ENCODE data around the gene NTMT1.

NTMT1 gene

GRCh38 chr9:129631674-129632129 is 5.7 kb downstream of the NTMT1 start:
- Histone ChIP-seq H3K4me2 (ENCODE audit: low read length) (no peak overlapping the region), H3K27ac (ENCODE audit: low read length) (no peak overlapping the region), H3K36me3 (replicated peaks; ENCODE audit: low read depth, low read length) (peaks cover 44% of the 10 kb centered on the region), H3K9me3 (ENCODE audit: insufficient read depth, low read length) (no peaks in the 10 kb centered on the region), H3K79me2 (ENCODE audit: low read length) (peaks cover 79% of the 10 kb centered on the region), H3K27me3 (ENCODE audit: low read depth, low read length) (no peaks in the 10 kb centered on the region), H3K4me1 (ENCODE audit: low read length) (peaks cover 12% of the 10 kb centered on the region), H3K4me3 (ENCODE audit: low read length) (no peak overlapping the region), H4K20me1 (ENCODE audit: insufficient read depth, low read length) (peaks cover 78% of the 10 kb centered on the region), H3K9ac (ENCODE audit: low read length) (no peak overlapping the region), H2AFZ (ENCODE audit: low read depth, low read length) (no peak overlapping the region)
- TF ChIP-seq, protein P1, sequence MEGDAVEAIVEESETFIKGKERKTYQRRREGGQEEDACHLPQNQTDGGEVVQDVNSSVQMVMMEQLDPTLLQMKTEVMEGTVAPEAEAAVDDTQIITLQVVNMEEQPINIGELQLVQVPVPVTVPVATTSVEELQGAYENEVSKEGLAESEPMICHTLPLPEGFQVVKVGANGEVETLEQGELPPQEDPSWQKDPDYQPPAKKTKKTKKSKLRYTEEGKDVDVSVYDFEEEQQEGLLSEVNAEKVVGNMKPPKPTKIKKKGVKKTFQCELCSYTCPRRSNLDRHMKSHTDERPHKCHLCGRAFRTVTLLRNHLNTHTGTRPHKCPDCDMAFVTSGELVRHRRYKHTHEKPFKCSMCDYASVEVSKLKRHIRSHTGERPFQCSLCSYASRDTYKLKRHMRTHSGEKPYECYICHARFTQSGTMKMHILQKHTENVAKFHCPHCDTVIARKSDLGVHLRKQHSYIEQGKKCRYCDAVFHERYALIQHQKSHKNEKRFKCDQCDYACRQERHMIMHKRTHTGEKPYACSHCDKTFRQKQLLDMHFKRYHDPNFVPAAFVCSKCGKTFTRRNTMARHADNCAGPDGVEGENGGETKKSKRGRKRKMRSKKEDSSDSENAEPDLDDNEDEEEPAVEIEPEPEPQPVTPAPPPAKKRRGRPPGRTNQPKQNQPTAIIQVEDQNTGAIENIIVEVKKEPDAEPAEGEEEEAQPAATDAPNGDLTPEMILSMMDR (IDR thresholded peaks at IDR 0.05; ENCODE audit: low read depth, low read length), result no peak
- TF ChIP-seq EZH2phosphoT487 (IDR thresholded peaks at IDR 0.05; ENCODE audit: low read depth), result no peak

- Histone ChIP-seq H3K9me3 (ENCODE audit: insufficient read depth, low read length) (no peaks in the 10 kb centered on the region), H3K79me2 (ENCODE audit: low read length) (peaks cover 71% of the 10 kb centered on the region), H3K9ac (ENCODE audit: low read length) (no peak overlapping the region), H3K4me1 (ENCODE audit: low read length) (peaks cover 9% of the 10 kb centered on the region), H2AFZ (ENCODE audit: low read depth, low read length) (no peak overlapping the region), H3K4me2 (ENCODE audit: low read length) (no peak overlapping the region), H3K4me3 (ENCODE audit: low read length) (no peak overlapping the region), H4K20me1 (ENCODE audit: insufficient read depth, low read length) (peaks cover 70% of the 10 kb centered on the region), H3K27me3 (ENCODE audit: low read depth, low read length) (no peaks in the 10 kb centered on the region), H3K27ac (ENCODE audit: low read length) (no peak overlapping the region), H3K36me3 (replicated peaks; ENCODE audit: low read depth, low read length) (peaks cover 47% of the 10 kb centered on the region)
- no peak for TF ChIP-seq EZH2phosphoT487 (IDR thresholded peaks at IDR 0.05; ENCODE audit: low read depth)
- TF ChIP-seq, protein P1 (IDR thresholded peaks at IDR 0.05; ENCODE audit: low read depth, low read length), result no peak
Observed at GRCh38 chr9:129632460-129632859, 6.5 kb downstream of the NTMT1 start.

DNA sequence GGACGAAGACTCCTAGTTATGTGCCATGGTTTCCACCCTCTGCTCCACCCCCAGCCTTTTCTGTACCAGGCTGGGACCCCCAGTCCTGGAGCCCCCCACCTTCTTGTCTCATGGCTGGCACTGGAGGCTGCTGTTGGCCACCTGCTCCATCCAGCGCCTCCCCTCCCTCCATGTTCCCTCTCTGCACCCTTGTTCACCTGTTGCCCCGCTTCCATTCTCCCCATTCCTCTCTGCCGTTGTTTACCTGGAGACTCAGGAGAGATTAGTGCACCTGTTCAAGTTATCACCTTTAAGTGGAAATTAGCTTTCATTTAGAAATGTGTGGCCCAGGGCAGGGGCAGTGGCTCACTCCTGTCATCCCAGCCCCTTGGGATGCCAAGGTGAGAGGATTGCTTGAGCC is 7.2 kb downstream of the NTMT1 start:
- Histone ChIP-seq H3K4me1 (ENCODE audit: low read length) (0 out of 2 replicates have a peak, but pooled peaks cover 1% of the 10 kb centered on the region), H3K79me2 (ENCODE audit: low read length) (peaks cover 64% of the 10 kb centered on the region), H3K9ac (ENCODE audit: low read length) (no peak overlapping the region), H3K36me3 (replicated peaks; ENCODE audit: low read depth, low read length) (peaks cover 40% of the 10 kb centered on the region), H3K27ac (ENCODE audit: low read length) (no peak overlapping the region), H3K27me3 (ENCODE audit: low read depth, low read length) (no peaks in the 10 kb centered on the region), H2AFZ (ENCODE audit: low read depth, low read length) (no peak overlapping the region), H3K4me3 (ENCODE audit: low read length) (no peak overlapping the region), H4K20me1 (ENCODE audit: insufficient read depth, low read length) (peaks cover 63% of the 10 kb centered on the region), H3K4me2 (ENCODE audit: low read length) (no peak overlapping the region), H3K9me3 (ENCODE audit: insufficient read depth, low read length) (no peaks in the 10 kb centered on the region)
- no peak for TF ChIP-seq EZH2phosphoT487 (IDR thresholded peaks at IDR 0.05; ENCODE audit: low read depth)
- TF ChIP-seq, protein P1 (IDR thresholded peaks at IDR 0.05; ENCODE audit: low read depth, low read length), result no peak

DNA sequence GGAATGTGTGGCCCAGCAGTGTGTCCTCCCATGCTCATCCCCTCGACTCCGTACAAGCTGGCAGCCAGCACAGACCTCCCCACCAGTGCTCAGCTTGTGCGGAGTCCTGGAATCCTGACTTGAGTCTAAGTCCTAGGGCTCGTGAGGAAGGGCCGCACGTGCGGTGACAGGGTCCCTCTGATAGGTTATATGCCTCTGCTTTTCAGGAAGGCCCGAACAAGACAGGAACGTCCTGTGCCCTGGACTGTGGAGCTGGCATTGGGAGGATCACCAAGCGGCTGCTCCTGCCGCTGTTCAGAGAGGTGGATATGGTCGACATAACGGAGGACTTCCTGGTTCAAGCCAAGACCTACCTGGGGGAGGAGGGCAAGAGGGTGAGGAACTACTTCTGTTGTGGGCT is 7.9 kb downstream of the NTMT1 start:
- H3K27ac ChIP-seq (ENCODE audit: low read length), result no peak overlapping the region
- no peaks in the 10 kb centered on the region for H3K4me1 ChIP-seq (ENCODE audit: low read length)
- peaks cover 57% of the 10 kb centered on the region for H4K20me1 ChIP-seq (ENCODE audit: insufficient read depth, low read length)
- no peak overlapping the region for H3K9ac ChIP-seq (ENCODE audit: low read length)
- H2AFZ ChIP-seq (ENCODE audit: low read depth, low read length), result no peak overlapping the region
- H3K27me3 ChIP-seq (ENCODE audit: low read depth, low read length), result no peaks in the 10 kb centered on the region
- H3K36me3 ChIP-seq (replicated peaks; ENCODE audit: low read depth, low read length), result peaks cover 38% of the 10 kb centered on the region
- H3K4me2 ChIP-seq (ENCODE audit: low read length), result no peak overlapping the region
- H3K9me3 ChIP-seq (ENCODE audit: insufficient read depth, low read length), result no peaks in the 10 kb centered on the region
- H3K4me3 ChIP-seq (ENCODE audit: low read length), result no peak overlapping the region
- H3K79me2 ChIP-seq (ENCODE audit: low read length), result peaks cover 57% of the 10 kb centered on the region
- TF ChIP-seq, protein P1 (IDR thresholded peaks at IDR 0.05; ENCODE audit: low read depth, low read length), result no peak
- no peak for TF ChIP-seq EZH2phosphoT487 (IDR thresholded peaks at IDR 0.05; ENCODE audit: low read depth)
